GM18502 (cell line): ENCODE measurements around the gene C20orf202.

Experiments
- ATAC-seq: cut with Tn5 transposase; IDR thresholded peaks from one replicate; pipeline ENCODE4 v1.9.1; 2021; ENCODE audit warnings: mild to moderate bottlenecking; ENCODE audit not compliant: unreplicated experiment, poor library complexity

Gene C20orf202

GRCh38 chr20:1202762-1203504 is at the start of gene C20orf202:
Gene C20orf202, plus strand, starts transcription at chr20:1203454. Its CDS starts 132 bp downstream, at chr20:1203586.
- ATAC-seq, result no peak

GRCh38 chr20:1154226-1154625 is 49.0 kb upstream of the C20orf202 start:
- no peak for ATAC-seq

GRCh38 chr20:1154691-1155090 is 48.6 kb upstream of the C20orf202 start:
- no peak for ATAC-seq

GRCh38 chr20:1155342-1155741 is 47.9 kb upstream of the C20orf202 start:
- no peak for ATAC-seq

GRCh38 chr20:1160496-1160895 is 42.8 kb upstream of the C20orf202 start:
- no peak for ATAC-seq

GRCh38 chr20:1160991-1161390 is 42.3 kb upstream of the C20orf202 start:
- ATAC-seq, result no peak

- ATAC-seq, result no peak
These were observed 40.1 kb upstream of the C20orf202 start for GRCh38 chr20:1163105-1163504.

GRCh38 chr20:1163653-1164052 is 39.6 kb upstream of the C20orf202 start:
- no peak for ATAC-seq

- no peak for ATAC-seq
These were observed 38.4 kb upstream of the C20orf202 start for GRCh38 chr20:1164871-1165270.

GRCh38 chr20:1165521-1165920 is 37.7 kb upstream of the C20orf202 start:
- ATAC-seq, result no peak

- no peak for ATAC-seq
These were observed 37.3 kb upstream of the C20orf202 start for GRCh38 chr20:1165941-1166340.

GRCh38 chr20:1166948-1167720 is 36.1 kb upstream of the C20orf202 start:
- no peak for ATAC-seq

- ATAC-seq, result no peak
These were observed 34.0 kb upstream of the C20orf202 start for GRCh38 chr20:1169224-1169623.

- no peak for ATAC-seq
These were observed 31.7 kb upstream of the C20orf202 start for GRCh38 chr20:1171461-1172093.

- ATAC-seq, result no peak
These were observed 29.6 kb upstream of the C20orf202 start for GRCh38 chr20:1173698-1174097.

- ATAC-seq, result no peak
These were observed 28.5 kb upstream of the C20orf202 start for GRCh38 chr20:1174787-1175186.

- no peak for ATAC-seq
These were observed 25.6 kb upstream of the C20orf202 start for GRCh38 chr20:1177680-1178079.

GRCh38 chr20:1178103-1178502 is 25.2 kb upstream of the C20orf202 start:
- no peak for ATAC-seq

GRCh38 chr20:1178623-1179022 is 24.6 kb upstream of the C20orf202 start:
- ATAC-seq, result no peak

- ATAC-seq, result no peak
These were observed 22.3 kb upstream of the C20orf202 start for GRCh38 chr20:1180949-1181348.

GRCh38 chr20:1182106-1182505 is 21.1 kb upstream of the C20orf202 start:
- ATAC-seq, result no peak
